NCI-H69 (cell line): Measurements from ENCODE around the gene RXFP3.
A peak's percentile ranks its signal among the peaks of the same experiment; 100 is the strongest.
"Not testable (repeated sequence)": the region's sequence is repeated elsewhere in the genome, so short reads cannot be mapped to it uniquely, and the experiment has no call there.

Experiments used
- DNase-seq: peaks from one replicate; lab custom pipeline; 2025; lab: John Stamatoyannopoulos, UW

Gene RXFP3

GRCh38 chr5:33934176-33934575 is 2.0 kb upstream of the RXFP3 start:
- DNase-seq, result no peak

DNA sequence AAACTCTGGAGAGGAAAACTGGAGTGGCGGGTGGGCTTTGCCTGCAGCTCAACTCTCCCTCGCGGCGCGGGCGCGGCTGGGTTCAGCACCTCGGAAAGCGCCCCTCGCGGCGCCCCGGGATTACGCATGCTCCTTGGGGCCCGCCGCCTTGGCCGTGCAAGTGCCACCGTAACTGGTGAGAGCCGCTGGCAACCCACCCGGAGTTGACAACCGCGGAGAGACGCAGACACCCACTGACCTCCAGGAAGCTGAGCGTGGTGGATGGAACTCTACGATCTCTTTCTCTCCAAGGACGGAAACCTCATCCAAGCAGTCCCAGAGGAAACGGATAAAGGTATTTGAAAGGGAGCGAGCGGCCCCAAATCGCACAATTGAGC is 194 bp upstream of the RXFP3 start:
- DNase-seq, result no peak

DNA sequence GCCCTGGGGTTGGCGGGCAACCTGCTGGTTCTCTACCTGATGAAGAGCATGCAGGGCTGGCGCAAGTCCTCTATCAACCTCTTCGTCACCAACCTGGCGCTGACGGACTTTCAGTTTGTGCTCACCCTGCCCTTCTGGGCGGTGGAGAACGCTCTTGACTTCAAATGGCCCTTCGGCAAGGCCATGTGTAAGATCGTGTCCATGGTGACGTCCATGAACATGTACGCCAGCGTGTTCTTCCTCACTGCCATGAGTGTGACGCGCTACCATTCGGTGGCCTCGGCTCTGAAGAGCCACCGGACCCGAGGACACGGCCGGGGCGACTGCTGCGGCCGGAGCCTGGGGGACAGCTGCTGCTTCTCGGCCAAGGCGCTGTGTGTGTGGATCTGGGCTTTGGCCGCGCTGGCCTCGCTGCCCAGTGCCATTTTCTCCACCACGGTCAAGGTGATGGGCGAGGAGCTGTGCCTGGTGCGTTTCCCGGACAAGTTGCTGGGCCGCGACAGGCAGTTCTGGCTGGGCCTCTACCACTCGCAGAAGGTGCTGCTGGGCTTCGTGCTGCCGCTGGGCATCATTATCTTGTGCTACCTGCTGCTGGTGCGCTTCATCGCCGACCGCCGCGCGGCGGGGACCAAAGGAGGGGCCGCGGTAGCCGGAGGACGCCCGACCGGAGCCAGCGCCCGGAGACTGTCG is 976 bp downstream of the RXFP3 start:
- DNase-seq, result no peak

GRCh38 chr5:33937707-33938506 is 1.7 kb downstream of the RXFP3 start:
- no peak for DNase-seq

- no peak for DNase-seq
Measured at GRCh38 chr5:33938507-33938796, 2.3 kb downstream of the RXFP3 start.

DNA sequence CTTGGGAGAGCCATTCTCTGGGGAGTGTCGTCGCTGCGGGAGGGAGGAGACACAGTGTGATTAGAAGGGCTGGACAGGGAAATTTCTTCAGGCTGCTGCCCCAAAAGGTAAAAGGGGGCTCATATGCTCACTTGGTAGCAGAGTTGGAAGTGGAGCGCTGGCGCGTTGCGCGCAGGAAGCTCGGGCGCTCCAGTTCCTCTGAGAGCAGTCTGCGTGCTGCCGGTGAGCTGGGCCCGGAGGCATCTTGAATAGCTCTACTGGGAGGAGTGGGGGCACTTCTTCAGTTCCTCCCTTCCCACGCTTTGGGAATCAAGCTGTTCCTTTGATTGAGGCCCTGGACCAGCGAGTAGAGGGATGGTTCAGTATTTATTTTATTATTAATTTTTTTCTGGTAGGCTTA is 2.7 kb downstream of the RXFP3 start:
- no peak for DNase-seq

DNA sequence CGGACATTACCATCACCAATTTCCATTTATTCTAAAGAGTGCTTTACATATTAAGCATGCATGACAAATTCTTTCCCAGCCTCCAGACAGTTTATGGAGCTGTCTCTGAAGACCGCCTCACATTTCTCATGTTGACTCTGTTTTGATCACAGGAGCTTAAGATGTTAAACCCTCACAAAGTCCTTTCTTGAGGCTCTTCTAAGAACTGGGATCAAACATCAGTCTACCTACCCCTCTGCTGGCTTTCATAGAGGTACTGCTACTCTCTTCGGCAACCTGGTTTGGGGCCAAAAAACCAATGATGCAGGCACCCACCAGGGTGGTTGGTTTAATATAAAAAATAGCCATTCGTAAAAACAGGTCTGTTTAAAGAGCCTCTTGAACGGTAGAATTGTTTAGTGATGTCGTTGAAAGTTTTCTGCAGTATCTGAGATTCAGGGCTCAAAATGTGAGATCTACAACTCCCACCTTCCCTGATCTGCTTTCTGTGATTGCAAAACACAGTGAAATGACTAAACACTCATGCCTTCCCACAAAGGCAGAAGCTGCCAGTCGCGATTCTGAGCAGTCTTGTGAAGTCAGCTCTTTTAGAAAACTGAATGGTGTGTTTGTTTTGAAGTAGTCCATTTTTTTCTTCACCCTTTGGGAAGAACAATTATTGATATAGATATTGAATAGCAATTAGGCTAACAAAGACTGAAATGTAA is 3.5 kb downstream of the RXFP3 start:
- no peak for DNase-seq

GRCh38 chr5:33941090-33941489 is 4.9 kb downstream of the RXFP3 start:
- no peak for DNase-seq

- peak; percentile 14 for DNase-seq
Measured at GRCh38 chr5:33944543-33945132, 8.5 kb downstream of the RXFP3 start.

DNA sequence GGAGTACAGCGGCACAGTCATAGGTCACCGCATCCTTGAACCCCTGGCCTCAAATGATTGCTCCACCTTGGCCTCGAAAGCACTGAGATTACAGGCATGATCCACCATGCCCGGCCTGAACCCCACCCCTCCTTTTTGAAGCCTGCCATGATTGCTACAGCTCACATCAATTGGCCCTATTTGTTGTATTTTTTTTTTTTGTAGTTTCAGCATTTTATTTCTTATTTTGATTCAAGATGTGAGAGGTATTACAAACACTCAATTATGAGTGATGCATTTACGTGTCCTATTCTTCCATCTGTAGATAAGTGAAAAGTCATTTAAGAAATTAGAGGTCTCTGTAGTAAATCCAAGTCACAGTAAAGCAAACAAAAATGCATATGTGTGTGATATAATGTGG is 16.0 kb downstream of the RXFP3 start:
- DNase-seq, result not testable (repeated sequence)

DNA sequence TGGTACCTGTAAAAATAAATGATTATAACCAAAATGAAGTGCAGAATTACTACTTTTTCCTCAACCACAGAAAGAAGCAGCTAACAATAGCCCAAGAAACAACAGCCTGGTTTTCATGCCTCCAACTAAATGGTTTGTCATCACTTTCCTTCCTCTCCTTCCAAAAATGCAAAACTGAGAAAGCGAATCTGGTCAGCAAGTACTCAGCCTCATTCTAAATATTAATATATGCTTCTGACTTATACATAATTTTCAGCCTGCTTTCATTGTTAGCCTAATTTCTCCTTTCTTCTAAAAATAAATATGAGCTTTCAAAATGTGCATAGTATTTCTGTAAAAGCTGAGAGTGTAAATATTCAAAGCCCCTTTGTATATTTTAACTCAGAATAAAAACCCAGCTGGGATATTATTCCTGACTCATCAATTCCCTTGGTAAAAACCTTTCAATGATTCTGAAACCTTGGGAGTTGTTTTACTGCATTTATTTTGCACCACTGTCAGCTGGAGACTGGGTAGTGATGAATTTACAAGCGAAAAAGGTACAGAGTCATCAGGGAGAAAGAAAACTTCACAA is 21.5 kb downstream of the RXFP3 start:
- no peak for DNase-seq

- DNase-seq, result no peak
Measured at GRCh38 chr5:33958176-33958575, 22.0 kb downstream of the RXFP3 start.

DNA sequence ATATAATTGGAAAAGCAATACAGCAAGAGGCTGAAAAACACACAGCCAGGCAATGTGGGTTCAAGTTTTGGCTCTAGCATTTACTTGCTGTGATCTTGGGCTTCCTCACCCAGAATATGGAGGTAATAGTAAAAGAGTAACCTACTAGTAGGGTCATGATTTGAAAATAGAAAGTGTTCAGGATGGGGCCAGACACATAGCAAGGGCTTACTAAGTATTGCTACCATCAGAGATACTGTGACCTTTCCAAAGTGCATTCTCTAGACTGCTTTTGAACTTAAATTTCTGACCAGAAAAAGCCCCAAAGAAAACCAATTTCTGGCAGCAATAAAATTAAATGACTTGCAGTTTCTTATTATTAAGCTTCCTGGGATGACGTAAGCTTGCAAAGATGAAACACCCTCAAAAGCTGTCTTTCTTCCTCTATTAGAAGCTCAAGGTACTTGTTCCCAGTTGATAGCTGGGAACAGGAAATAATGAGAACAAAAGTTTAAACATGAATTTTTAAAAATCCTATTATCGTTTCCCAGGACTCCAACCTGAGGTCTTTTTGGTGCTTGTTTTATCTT is 28.0 kb downstream of the RXFP3 start:
- DNase-seq, result no peak

GRCh38 chr5:33966805-33967204 is 30.6 kb downstream of the RXFP3 start:
- DNase-seq, result no peak

DNA sequence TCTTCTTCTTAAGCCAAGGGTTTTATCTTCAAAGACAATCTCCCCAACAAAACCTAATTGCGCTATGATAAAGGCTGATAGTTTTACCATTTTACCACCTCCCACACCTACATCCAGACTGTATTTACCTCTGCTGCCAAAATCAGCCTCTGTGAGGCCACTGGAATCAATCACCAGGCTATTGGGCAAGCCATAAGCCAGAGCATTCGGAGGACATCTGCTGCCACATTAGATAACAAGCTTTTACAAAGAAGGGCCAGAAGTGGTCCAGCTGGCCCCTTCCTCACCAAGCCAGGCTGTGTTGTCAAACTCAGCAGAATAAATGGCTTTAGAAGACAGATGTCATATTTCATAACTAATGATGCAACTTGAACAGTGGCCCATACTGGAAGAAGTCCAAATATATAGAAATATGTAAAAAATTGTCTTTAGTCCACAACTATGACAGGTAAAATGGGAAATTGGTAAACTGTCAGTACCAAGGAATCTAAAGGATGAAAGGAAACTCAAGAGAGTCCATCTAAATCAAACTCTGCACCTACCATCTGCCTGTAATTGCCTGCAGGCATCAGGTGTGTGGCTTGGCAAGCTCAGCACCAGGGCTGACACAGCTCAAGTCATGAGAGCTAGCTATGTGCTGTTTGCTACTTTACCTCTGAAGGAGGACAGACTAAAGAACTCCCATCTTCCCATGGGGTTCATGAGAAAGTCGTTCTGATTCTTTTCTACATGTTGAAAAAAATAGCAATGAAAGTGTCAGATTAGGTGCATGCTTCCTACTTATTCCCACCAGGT is 32.2 kb downstream of the RXFP3 start:
- peak; percentile 63 for DNase-seq

- DNase-seq, result peak; percentile 47
Measured at GRCh38 chr5:33969572-33970452, 33.6 kb downstream of the RXFP3 start.

- no peak for DNase-seq
Measured at GRCh38 chr5:33973271-33973670, 37.1 kb downstream of the RXFP3 start.

- DNase-seq, result peak; percentile 26
Measured at GRCh38 chr5:33975852-33976251, 39.7 kb downstream of the RXFP3 start.

DNA sequence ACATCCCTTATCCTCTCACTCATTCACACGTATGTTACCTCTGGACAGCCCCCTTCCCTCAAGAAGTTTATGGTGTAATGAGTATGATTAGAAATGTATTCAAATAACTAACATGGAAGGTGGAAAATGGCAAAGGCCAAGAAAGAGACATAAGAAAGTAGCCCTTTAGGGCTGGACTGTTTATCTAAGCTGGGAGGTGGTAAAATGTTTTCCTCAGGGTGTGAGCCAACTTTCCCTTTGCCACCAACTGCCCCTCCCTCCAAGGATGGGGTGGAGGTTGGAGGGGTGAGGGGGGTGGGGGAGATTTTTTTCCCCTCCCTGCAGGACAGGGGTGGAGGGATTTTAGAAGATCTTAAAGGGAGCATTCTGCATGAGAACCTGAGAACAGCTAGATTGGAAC is 40.1 kb downstream of the RXFP3 start:
- DNase-seq, result no peak

DNA sequence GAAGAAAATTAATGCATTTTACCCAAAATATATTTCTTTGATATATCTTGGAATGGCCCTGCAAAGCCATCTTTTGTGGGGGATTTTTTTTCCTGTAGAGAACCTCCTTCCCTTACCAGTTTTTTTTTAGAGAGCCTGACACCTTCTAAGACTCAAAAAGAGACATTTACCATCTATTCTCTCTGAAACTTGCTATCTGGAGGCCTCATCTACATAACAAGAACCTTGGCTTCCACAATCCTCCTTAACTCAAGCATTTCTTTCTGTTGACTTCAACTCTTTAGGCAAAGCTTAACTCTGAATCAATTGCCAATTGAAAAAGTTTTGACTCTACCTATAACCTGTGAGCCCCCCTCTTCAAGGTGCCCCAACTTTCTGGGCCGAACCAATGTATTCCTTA is 42.1 kb downstream of the RXFP3 start:
- no peak for DNase-seq
